Left ventricle myocardium inferior (tissue), 1 donor: ENCODE measurements around the gene ADAP2. TPM values are rescaled to one million over a fixed set of nuclear protein-coding genes. Genes with fewer than 3 reads are reported as not detected.

ENCODE experiments used
- DNase-seq: peaks from one replicate; pipeline ENCODE4 v3.0.0-alpha.2; 2020
- H3K27ac ChIP-seq: fragments of 200-600 bp; replicated peaks from 2 replicates; pipeline ENCODE4 v1.8.0; 2021
- H3K27me3 ChIP-seq: fragments of 200-600 bp; 2 replicates; pipeline ENCODE4 v1.8.0; 2021; ENCODE audit warnings: low read depth
- H3K36me3 ChIP-seq: fragments of 200-600 bp; 2 replicates; pipeline ENCODE4 v1.8.0; 2021
- H3K4me1 ChIP-seq: fragments of 200-600 bp; 2 replicates; pipeline ENCODE4 v1.8.0; 2021
- H3K4me3 ChIP-seq: fragments of 200-600 bp; 2 replicates; pipeline ENCODE4 v1.8.0; 2021; ENCODE audit warnings: mild to moderate bottlenecking, moderate library complexity
- H3K9me3 ChIP-seq: fragments of 200-600 bp; replicated peaks from 2 replicates; pipeline ENCODE4 v1.8.0; 2021
- intact Hi-C: fragments of 100-400 bp; cut with micrococcal nuclease; formaldehyde crosslinking; loops from one replicate; pipeline ENCODE4 v1.11.0; 2022
- total RNA-seq: library from RNA; stranded (reverse); fragmentation: NEBNext Ultra II Directional; extraction: Animal tissue kit (Norgen Biotek cat#: 25700); gene quantifications from one replicate; pipeline ENCODE4 v1.2.1, GENCODE V29; 2021
- TF ChIP-seq, protein P1 (sequence below): fragments of 200-600 bp; IDR thresholded peaks from 2 replicates; pipeline ENCODE4 v1.8.0; 2021; ENCODE audit warnings: antibody characterized with exemption, mild to moderate bottlenecking, borderline replicate concordance
- donor health status: DM: no; HTN: yes; CAD: no; lungs with severe emphysema.

The ADAP2 gene
- total RNA-seq, 1 donor from 2014 or later: 7.0 TPM

DNA sequence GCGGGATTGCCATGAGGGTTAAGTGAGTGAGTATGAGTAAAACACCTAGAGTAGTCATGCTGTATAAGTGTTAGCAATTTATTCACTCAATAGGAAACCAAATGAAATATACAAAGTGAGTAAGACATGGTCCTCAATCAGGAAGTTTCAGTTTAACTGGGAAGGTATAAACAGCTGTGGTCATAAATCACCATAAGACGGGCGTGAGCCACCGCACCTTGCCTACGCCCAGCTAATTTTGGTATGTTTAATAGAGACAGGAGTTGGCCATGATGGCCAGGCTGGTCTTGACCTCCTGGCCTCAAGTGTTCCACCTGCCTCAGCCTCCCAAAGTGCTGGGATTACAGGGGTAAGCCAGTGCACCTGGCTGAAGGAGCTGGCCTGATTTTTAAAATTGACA, 76.1 kb downstream of the ADAP2 start:
- DNase-seq: no peak
- no peak overlapping the region for H3K4me3 ChIP-seq
- intact Hi-C loops: no loop called here
- no peak overlapping the region for H3K27ac ChIP-seq
- TF ChIP-seq, protein P1, sequence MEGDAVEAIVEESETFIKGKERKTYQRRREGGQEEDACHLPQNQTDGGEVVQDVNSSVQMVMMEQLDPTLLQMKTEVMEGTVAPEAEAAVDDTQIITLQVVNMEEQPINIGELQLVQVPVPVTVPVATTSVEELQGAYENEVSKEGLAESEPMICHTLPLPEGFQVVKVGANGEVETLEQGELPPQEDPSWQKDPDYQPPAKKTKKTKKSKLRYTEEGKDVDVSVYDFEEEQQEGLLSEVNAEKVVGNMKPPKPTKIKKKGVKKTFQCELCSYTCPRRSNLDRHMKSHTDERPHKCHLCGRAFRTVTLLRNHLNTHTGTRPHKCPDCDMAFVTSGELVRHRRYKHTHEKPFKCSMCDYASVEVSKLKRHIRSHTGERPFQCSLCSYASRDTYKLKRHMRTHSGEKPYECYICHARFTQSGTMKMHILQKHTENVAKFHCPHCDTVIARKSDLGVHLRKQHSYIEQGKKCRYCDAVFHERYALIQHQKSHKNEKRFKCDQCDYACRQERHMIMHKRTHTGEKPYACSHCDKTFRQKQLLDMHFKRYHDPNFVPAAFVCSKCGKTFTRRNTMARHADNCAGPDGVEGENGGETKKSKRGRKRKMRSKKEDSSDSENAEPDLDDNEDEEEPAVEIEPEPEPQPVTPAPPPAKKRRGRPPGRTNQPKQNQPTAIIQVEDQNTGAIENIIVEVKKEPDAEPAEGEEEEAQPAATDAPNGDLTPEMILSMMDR: no peak
- H3K36me3 ChIP-seq: peaks cover 76% of the 10 kb centered on the region
- no peaks in the 10 kb centered on the region for H3K9me3 ChIP-seq
- H3K4me1 ChIP-seq: peaks cover 3% of the 10 kb centered on the region
- no peaks in the 10 kb centered on the region for H3K27me3 ChIP-seq

DNA sequence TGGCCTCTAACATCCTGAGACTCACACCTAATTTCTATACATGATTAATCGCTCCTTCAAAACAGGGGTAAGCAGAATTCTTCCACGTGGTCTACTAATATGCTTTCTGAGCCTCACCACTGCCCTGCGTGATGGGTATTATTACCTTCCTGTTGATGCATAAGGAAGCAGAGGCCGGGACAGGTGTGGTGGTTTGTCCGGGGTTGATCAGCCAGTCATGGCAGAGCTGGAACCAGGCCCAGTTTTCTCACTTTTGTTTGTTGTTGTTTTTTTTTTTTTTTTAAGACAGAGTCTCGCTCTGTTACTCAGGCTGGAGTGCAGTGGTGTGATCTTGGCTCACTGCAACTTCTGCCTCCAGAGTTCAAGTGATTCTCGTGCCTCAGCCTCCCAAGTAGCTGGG, 80.3 kb downstream of the ADAP2 start:
- peaks cover 8% of the 10 kb centered on the region for H3K4me1 ChIP-seq
- no peaks in the 10 kb centered on the region for H3K27me3 ChIP-seq
- DNase-seq: no peak
- H3K27ac ChIP-seq: no peak overlapping the region
- H3K36me3 ChIP-seq: peaks cover 56% of the 10 kb centered on the region
- no peaks in the 10 kb centered on the region for H3K9me3 ChIP-seq
- intact Hi-C loops: no loop called here
- TF ChIP-seq, protein P1: no peak
- no peak overlapping the region for H3K4me3 ChIP-seq

DNA sequence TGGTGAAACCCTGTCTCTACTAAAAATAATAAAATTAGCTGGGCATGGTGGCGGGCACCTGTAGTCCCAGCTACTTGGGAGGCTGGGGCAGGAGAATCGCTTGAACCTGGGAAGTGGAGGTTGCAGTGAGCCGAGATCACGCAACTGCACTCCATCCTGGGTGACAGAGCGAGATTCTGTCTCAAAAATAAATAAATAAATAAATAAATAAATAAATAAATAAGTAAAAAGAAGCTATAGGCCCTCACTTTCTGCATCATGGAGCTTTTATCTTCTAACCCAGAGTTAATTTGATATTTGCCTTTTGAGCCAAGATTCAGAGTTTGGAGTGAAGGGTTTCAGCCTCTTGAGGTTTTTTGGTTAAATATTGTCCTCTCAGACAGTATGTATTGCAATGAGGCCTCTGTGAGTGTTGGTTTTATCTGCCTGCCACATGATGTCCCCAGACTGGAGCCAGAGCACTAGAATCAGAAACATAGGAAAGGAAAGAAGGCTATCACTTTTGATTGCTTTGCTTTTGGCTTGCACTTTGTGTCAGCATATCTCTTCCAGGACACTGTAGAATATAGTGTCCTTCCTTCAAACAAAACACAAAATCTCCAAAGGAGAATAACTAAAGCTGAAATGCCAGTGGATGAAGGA, 81.6 kb downstream of the ADAP2 start:
- no peaks in the 10 kb centered on the region for H3K27me3 ChIP-seq
- H3K4me1 ChIP-seq: peaks cover 20% of the 10 kb centered on the region
- H3K4me3 ChIP-seq: no peak overlapping the region
- H3K9me3 ChIP-seq: no peaks in the 10 kb centered on the region
- peak overlapping the region; percentile 33 for H3K27ac ChIP-seq
- TF ChIP-seq, protein P1: no peak
- peaks cover 43% of the 10 kb centered on the region for H3K36me3 ChIP-seq
- intact Hi-C loops: no loop called here
- no peak for DNase-seq

DNA sequence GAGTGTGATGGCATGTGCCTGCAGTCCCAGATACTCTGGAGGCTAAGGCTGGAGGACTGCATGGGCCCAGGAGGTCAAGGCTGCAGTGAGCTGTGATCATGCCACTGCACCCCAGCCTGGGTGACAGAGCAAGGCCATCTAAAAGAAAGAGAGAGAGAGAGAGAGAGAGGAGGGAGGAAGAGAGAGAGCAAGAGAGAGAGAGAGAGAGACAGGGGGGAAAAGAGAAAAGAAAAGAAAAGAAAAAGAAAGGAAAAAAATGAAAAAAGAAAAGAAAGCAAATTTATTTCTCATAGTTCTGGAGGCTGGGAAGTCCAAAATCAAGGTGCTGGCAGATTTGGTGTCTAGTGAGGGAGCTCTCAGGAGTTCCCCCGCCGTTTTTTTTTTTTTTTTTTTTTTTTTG, 82.4 kb downstream of the ADAP2 start:
- peaks cover 35% of the 10 kb centered on the region for H3K36me3 ChIP-seq
- intact Hi-C loops: no loop called here

DNA sequence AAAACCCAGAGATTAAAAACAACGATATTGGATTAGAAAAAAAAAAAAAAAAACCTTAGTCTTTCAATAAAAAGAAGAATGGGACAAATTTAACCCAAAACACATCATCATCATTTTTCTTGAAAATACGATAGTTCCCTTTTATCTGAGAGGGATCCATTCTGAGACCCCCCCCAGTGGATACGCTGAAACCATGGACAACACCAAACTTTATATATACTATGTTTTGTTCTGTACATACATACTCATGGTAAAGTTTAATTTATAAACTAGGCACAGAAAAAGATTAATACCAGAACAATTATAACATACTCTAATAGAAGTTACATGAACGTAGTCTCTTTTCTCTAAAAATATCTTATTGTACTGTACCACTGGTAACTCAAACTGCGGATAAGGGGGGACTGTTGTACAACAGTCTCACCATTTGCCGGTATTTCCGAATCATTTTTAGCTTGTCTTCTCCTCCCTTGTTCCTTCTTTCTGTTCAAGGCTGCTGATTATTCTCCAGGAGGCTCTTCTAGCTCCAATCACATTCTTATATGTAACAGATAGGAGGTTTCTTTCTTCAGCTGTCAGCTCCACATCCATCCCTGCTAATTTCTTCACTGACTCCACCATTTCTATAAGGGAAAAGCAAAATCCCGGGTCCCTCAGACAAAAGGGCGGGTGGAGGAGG, 86.1 kb downstream of the ADAP2 start:
- peak overlapping the region; percentile 79 for H3K4me3 ChIP-seq
- intact Hi-C loops: no loop called here

More for the DNA sequence above, 82.4 kb downstream of the ADAP2 start:
- no peak overlapping the region for H3K27ac ChIP-seq
- H3K4me3 ChIP-seq: no peak overlapping the region
- no peaks in the 10 kb centered on the region for H3K27me3 ChIP-seq
- H3K4me1 ChIP-seq: peaks cover 27% of the 10 kb centered on the region
- TF ChIP-seq, protein P1: no peak
- DNase-seq: no peak
- no peaks in the 10 kb centered on the region for H3K9me3 ChIP-seq

More for the DNA sequence above, 86.1 kb downstream of the ADAP2 start:
- H3K27me3 ChIP-seq: no peaks in the 10 kb centered on the region
- TF ChIP-seq, protein P1: no peak
- H3K27ac ChIP-seq: peak overlapping the region; percentile 90
- peaks cover 25% of the 10 kb centered on the region for H3K4me1 ChIP-seq
- no peak for DNase-seq
- peaks cover 4% of the 10 kb centered on the region for H3K36me3 ChIP-seq
- H3K9me3 ChIP-seq: no peaks in the 10 kb centered on the region
